MG63 (cell line): Measurements from ENCODE around the gene DCAF8L2. TPM values are rescaled to one million over a fixed set of nuclear protein-coding genes. Genes with fewer than 3 reads are reported as not detected.

Experiments used
- DNase-seq: peaks from one replicate; pipeline ENCODE4 v3.0.0-alpha.2; 2020
- H3K27me3 ChIP-seq: fragments of 250-450 bp; sonication (Bioruptor Pico); 2 replicates; pipeline ENCODE4 v1.5.1; 2020; ENCODE audit warnings: mild to moderate bottlenecking, moderate library complexity
- H3K36me3 ChIP-seq: fragments of 250-450 bp; sonication (Bioruptor Pico); 2 replicates; pipeline ENCODE4 v1.5.1; 2020; ENCODE audit warnings: mild to moderate bottlenecking, moderate library complexity
- H3K4me3 ChIP-seq: fragments of 250-450 bp; sonication (Bioruptor Pico); 2 replicates; pipeline ENCODE4 v1.5.1; 2020; ENCODE audit warnings: mild to moderate bottlenecking, moderate library complexity
- H3K9me3 ChIP-seq: fragments of 250-450 bp; sonication (Bioruptor Pico); 2 replicates; pipeline ENCODE4 v1.5.1; 2020; ENCODE audit warnings: mild to moderate bottlenecking, moderate library complexity
- total RNA-seq: library from RNA; depleted of rRNA; stranded (reverse); fragments of >200 nt; shearing (Covaris generic); gene quantifications from 2 replicates; pipeline ENCODE4 v1.2.3, GENCODE V29; 2014; ENCODE audit warnings: low replicate concordance; rRNA removed

The DCAF8L2 gene
- total RNA-seq, 1 experiment from 2014 or later, result not detected

DNA sequence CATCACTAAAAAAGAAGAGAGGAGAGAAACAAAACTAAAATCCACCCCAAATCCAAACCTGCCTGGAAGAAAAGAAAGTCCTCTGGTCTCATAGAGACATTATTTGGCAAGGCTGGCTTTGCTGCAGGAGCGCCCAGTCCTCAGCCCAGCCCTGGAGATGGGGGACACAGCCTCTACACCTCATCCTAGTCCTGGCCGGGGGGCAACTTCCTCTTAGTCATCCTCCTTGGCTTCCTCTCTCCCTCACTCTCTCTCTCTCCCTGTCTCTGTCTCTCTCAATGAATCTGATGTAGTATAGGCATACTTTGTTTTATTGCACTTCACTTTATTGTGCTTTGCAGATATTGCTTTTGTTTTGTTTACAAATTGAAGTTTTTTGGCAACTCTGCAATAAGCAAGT lies 161.8 kb downstream of the DCAF8L2 start:
- Histone ChIP-seq H3K4me3 (no peak overlapping the region), H3K27me3 (no peaks in the 10 kb centered on the region), H3K36me3 (no peaks in the 10 kb centered on the region), H3K9me3 (no peaks in the 10 kb centered on the region)
- DNase-seq, result peak; percentile 37

DNA sequence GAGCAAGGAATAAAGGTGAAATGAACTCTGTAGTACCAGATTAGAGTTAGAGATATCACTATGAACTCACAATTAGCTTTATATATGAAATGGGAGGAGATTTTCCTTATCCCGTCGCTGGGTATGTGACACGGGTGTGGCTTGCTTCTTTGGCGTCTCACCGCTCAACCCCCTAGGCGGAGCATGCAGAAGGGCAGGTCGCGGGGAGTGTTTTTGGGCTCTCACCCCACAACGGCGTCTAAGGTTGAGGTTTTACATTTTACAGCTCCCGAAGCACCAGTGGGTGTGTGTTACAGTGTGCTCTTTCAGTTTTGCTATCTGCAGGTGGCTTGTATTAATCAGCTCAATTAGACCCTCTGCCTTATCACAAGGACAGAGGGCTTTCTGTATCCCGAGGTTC lies 175.6 kb downstream of the DCAF8L2 start:
- Histone ChIP-seq H3K27me3 (no peaks in the 10 kb centered on the region), H3K36me3 (no peaks in the 10 kb centered on the region), H3K9me3 (no peaks in the 10 kb centered on the region), H3K4me3 (no peak overlapping the region)
- no peak for DNase-seq

DNA sequence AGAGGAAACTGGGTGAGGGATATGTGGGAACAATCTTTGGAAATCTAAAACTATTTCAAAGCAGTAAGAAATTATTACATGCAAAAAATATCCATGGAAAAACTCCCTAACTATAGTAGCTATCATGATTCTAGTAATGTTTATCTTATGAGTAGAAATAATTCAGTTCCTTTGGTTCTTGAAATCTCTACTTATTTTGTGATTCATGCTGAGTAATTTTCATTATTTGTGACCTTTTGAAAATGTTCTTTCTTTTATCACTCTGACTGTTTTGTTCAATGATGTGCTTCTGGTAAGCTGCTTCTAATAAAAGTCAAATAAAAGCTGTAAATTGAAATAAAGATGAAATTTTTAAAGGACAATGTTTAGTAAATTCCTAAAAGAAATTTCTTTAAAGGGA lies 177.2 kb downstream of the DCAF8L2 start:
- DNase-seq, result no peak

DNA sequence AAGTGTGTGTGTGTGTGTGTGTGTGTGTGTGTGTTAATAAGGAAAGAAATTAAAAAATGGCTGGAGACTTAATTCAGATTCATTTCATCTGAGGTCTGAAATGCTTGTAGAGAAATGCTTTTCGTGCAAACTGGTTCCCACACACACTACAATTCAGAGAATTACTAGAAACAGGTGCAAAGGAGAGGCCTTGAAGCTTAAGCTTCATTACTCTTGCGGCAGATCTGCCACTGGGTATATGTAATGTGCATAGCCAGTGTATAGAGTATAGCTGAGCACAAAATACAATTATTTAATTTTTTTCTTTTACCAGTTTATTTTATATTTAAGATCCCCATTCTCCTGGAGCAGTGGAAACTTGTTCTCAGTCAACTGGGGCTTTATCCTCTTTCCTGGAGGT lies 185.8 kb downstream of the DCAF8L2 start:
- H3K9me3 ChIP-seq, result no peaks in the 10 kb centered on the region
- H3K36me3 ChIP-seq, result no peaks in the 10 kb centered on the region

More for the DNA sequence above, 177.2 kb downstream of the DCAF8L2 start:
- Histone ChIP-seq H3K9me3 (no peaks in the 10 kb centered on the region), H3K36me3 (no peaks in the 10 kb centered on the region), H3K4me3 (no peak overlapping the region), H3K27me3 (no peaks in the 10 kb centered on the region)

DNA sequence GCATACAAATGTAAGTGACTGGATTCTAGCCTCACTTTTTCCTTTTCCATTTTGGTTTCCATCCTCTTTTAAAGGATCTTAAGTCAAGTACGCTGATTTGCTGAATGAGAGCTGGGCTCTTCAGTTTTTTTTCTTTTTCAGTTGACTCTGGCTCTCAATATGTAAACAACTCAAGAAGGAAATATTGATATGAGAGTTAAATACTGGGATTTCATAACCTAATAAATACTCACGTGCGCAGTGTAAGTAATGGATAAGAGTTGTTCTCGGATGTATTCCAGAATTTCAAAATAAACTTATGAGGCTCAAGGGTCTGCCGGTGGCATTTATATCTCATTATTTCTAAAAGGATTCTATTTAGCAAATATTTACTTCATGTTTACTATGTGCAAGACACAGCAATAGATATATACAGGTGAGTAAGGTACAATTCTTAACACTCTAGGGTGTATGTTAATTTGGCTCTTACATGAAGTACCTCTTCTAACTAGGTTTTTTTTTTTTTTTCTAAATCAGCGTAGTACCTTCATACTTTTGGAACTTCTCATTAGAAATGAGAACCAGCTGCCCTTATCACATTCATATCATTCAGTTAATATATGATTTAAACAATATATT lies 206.6 kb downstream of the DCAF8L2 start:
- no peak for DNase-seq
- Histone ChIP-seq H3K4me3 (no peak overlapping the region), H3K9me3 (no peaks in the 10 kb centered on the region), H3K27me3 (no peaks in the 10 kb centered on the region), H3K36me3 (no peaks in the 10 kb centered on the region)

More for the DNA sequence above, 185.8 kb downstream of the DCAF8L2 start:
- no peak overlapping the region for H3K4me3 ChIP-seq
- no peak for DNase-seq
- no peaks in the 10 kb centered on the region for H3K27me3 ChIP-seq

DNA sequence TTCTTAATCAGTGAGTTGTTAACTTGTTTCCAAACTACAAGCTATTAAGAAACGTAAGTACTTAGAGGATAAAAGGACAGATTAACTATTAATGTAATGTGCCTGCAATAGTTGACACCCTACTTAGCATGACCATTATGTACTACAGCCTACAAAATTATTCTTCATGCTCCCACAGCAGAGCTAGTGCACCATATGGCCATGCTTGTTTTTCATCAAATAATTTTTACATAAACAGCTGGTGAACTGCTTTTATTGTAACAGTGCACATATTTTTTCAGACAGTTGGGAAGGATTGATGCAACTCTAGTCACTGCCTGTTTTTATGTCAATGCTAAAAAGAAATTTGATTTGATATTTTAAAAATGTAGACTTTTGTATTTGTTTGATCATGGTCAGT lies 207.4 kb downstream of the DCAF8L2 start:
- DNase-seq, result no peak
- Histone ChIP-seq H3K9me3 (no peaks in the 10 kb centered on the region), H3K4me3 (no peak overlapping the region), H3K27me3 (no peaks in the 10 kb centered on the region), H3K36me3 (no peaks in the 10 kb centered on the region)

Other genes starting within 250 kb of the DCAF8L2 start
- gene PPP4R3C, start 127.0 kb upstream of the DCAF8L2 start, total RNA-seq, result not detected in 2 replicates
- gene MAGEB10, start 217.6 kb downstream of the DCAF8L2 start, total RNA-seq, result not detected in 2 replicates